ENCODE results near the gene ARGFX. TPM values are rescaled to one million over a fixed set of nuclear protein-coding genes. Genes with fewer than 3 reads are reported as not detected.

Gene ARGFX
- total RNA-seq, 2 experiments from 2014 or later: not detected

DNA sequence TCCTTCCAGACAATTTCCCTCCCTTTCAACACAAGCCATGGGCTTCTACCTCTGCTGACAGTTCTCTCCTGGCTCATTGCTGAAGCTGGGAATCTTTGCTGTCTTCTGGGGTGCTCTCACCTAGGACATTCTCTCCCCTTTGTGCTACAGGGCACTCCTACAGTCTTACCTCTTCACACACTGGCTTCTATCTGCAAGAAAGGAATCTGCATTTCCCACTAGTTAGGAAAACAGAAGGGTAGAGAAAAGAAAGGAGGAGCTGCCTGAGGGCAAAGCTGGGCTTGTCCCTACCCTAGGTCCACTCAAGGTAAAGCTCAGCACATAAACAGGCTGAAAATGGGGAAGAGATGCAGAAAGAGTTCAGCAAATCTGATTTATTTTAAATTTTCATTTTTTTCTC is 5.6 kb upstream of the ARGFX start:
- Histone ChIP-seq H3K9me3 (ENCODE audit: low read length) (no peaks in the 10 kb centered on the region), H3K4me2 (ENCODE audit: low read length) (no peak overlapping the region), H2AFZ (ENCODE audit: low read length) (no peak overlapping the region), H3K4me1 (ENCODE audit: insufficient read depth, low read length, poor library complexity, severe bottlenecking) (no peaks in the 10 kb centered on the region), H3K27ac (ENCODE audit: low read depth, low read length, poor library complexity, severe bottlenecking) (no peak overlapping the region), H3K9me2 (ENCODE audit: insufficient read depth, low read length) (no peaks in the 10 kb centered on the region), H3K79me2 (ENCODE audit: insufficient read depth, low read depth, low read length) (no peaks in the 10 kb centered on the region), H3K36me3 (ENCODE audit: insufficient read depth, low read length) (no peaks in the 10 kb centered on the region), H4K20me1 (ENCODE audit: insufficient read depth, low read length) (no peaks in the 10 kb centered on the region), H3K4me3 (ENCODE audit: low read depth, low read length, poor library complexity, severe bottlenecking) (no peak overlapping the region)
- ChIA-PET POLR2A (interaction anchor here (0.5 to 0.9 kb wide), 4 partner anchors 33 to 422 kb away, joined by 3 to 4 read pairs (median 3); no protein-coding TSS in a partner anchor), CTCF (ENCODE audit: unreplicated experiment) (interaction anchor here (0.6 kb wide), 1 partner anchor 68 kb away, joined by 3 read pairs; no protein-coding TSS in a partner anchor)
- BruUV-seq (replicated peaks): no TSS peak
- intact Hi-C loops (cut with micrococcal nuclease; ENCODE audit: unreplicated experiment): no loop called here
- DNase-seq (ENCODE audit: low spot score): no peak
- TF ChIP-seq EZH2phosphoT487 (IDR thresholded peaks at IDR 0.05; ENCODE audit: borderline replicate concordance, low read depth, low read length) (no peak), CTCF (conservative IDR thresholded peaks at IDR 0.05; ENCODE audit: low read length) (no peak)

- no peak for TF ChIP-seq EZH2phosphoT487 (IDR thresholded peaks at IDR 0.05; ENCODE audit: borderline replicate concordance, low read depth, low read length)
- no peak for TF ChIP-seq CTCF (conservative IDR thresholded peaks at IDR 0.05; ENCODE audit: low read length)
- intact Hi-C loops (cut with micrococcal nuclease; ENCODE audit: unreplicated experiment): no loop called here
- no peak overlapping the region for H3K4me2 ChIP-seq (ENCODE audit: low read length)
- H3K4me1 ChIP-seq (ENCODE audit: insufficient read depth, low read length, poor library complexity, severe bottlenecking): no peaks in the 10 kb centered on the region
- no peak for DNase-seq (ENCODE audit: low spot score)
- BruUV-seq (replicated peaks): no TSS peak
- H3K36me3 ChIP-seq (ENCODE audit: insufficient read depth, low read length): no peaks in the 10 kb centered on the region
- CTCF ChIA-PET (ENCODE audit: unreplicated experiment): no interaction called here
- no peaks in the 10 kb centered on the region for H4K20me1 ChIP-seq (ENCODE audit: insufficient read depth, low read length)
- POLR2A ChIA-PET: interaction anchor here (1.2 kb wide), 1 partner anchor 11 kb away, joined by 4 read pairs; no protein-coding TSS in a partner anchor
- H3K79me2 ChIP-seq (ENCODE audit: insufficient read depth, low read depth, low read length): no peaks in the 10 kb centered on the region
- no peaks in the 10 kb centered on the region for H3K9me2 ChIP-seq (ENCODE audit: insufficient read depth, low read length)
- no peak overlapping the region for H3K4me3 ChIP-seq (ENCODE audit: low read depth, low read length, poor library complexity, severe bottlenecking)
- H3K9me3 ChIP-seq (ENCODE audit: low read length): no peaks in the 10 kb centered on the region
- no peak overlapping the region for H3K27ac ChIP-seq (ENCODE audit: low read depth, low read length, poor library complexity, severe bottlenecking)
- H2AFZ ChIP-seq (ENCODE audit: low read length): no peak overlapping the region
Measured at GRCh38 chr3:121566773-121567172, 976 bp upstream of the ARGFX start.

DNA sequence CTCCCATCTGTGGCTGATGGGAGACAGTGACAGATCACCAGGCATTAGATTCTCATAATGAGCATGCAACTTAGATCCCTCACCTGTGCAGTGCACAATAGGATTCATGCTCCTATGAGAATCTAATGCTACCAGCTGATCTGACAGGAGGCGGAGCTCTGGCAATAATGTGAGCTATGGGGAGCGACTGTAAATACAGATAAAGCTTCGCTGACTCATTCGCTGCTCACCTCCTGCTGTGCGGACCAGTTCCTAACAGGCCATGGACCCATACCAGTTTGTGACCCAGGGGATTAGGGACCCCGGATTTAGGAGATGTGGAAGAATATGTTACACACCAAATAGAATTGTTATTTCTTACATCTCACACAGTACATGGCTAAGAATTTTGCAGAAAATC is 6.7 kb downstream of the ARGFX start:
- Histone ChIP-seq H3K4me2 (ENCODE audit: low read length) (no peak overlapping the region), H3K4me1 (ENCODE audit: insufficient read depth, low read length, poor library complexity, severe bottlenecking) (no peaks in the 10 kb centered on the region), H3K27ac (ENCODE audit: low read depth, low read length, poor library complexity, severe bottlenecking) (no peak overlapping the region), H3K79me2 (ENCODE audit: insufficient read depth, low read depth, low read length) (no peaks in the 10 kb centered on the region), H3K4me3 (ENCODE audit: low read depth, low read length, poor library complexity, severe bottlenecking) (no peak overlapping the region), H2AFZ (ENCODE audit: low read length) (no peak overlapping the region), H3K9me2 (ENCODE audit: insufficient read depth, low read length) (no peaks in the 10 kb centered on the region), H3K9me3 (ENCODE audit: low read length) (no peaks in the 10 kb centered on the region), H4K20me1 (ENCODE audit: insufficient read depth, low read length) (no peaks in the 10 kb centered on the region), H3K36me3 (ENCODE audit: insufficient read depth, low read length) (no peaks in the 10 kb centered on the region)
- no TSS peak for BruUV-seq (replicated peaks)
- DNase-seq (ENCODE audit: low spot score): no peak
- CTCF ChIA-PET (ENCODE audit: unreplicated experiment): no interaction called here
- POLR2A ChIA-PET: no interaction called here
- intact Hi-C loops (cut with micrococcal nuclease; ENCODE audit: unreplicated experiment): no loop called here
- TF ChIP-seq CTCF (conservative IDR thresholded peaks at IDR 0.05; ENCODE audit: low read length) (no peak), EZH2phosphoT487 (IDR thresholded peaks at IDR 0.05; ENCODE audit: borderline replicate concordance, low read depth, low read length) (no peak)

Measured in OCI-LY7 (cell line).